T1000 (cell line): Measurements from ENCODE around the gene PSMD2.

Source experiments
- DNase-seq: peaks from one replicate; lab custom pipeline; 2025; ENCODE audit warnings: mixed read lengths; lab: John Stamatoyannopoulos, UW

PSMD2 gene

GRCh38 chr3:184317201-184317600, 18.2 kb downstream of the PSMD2 start:
- no peak for DNase-seq

- DNase-seq = peak; percentile 92
Measured at GRCh38 chr3:184320104-184320445, 21.0 kb downstream of the PSMD2 start.

DNA sequence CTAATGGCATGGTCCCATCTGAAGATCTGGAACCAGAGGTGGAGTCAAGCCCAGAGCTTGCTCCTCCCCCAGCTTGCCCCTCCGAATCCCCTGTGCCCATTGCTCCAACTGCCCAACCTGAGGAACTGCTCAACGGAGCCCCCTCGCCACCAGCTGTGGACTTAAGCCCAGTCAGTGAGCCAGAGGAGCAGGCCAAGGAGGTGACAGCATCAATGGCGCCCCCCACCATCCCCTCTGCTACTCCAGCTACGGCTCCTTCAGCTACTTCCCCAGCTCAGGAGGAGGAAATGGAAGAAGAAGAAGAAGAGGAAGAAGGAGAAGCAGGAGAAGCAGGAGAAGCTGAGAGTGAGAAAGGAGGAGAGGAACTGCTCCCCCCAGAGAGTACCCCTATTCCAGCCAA, 22.6 kb downstream of the PSMD2 start:
- DNase-seq = no peak

- DNase-seq = no peak
Measured at GRCh38 chr3:184322731-184323487, 23.9 kb downstream of the PSMD2 start.

DNA sequence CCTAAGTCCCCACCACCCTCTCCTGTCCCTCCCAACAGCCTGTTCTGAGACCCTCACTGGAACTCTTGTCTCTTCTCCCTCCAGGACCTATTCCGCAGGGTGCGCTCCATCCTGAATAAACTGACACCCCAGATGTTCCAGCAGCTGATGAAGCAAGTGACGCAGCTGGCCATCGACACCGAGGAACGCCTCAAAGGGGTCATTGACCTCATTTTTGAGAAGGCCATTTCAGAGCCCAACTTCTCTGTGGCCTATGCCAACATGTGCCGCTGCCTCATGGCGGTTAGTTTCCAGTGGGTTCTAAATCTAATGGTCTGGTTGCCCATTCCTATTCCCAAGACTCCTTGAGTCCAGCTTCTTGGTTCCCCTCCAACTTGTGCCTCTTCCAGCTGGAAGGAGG, 24.7 kb downstream of the PSMD2 start:
- DNase-seq = no peak

GRCh38 chr3:184325269-184325668, 26.2 kb downstream of the PSMD2 start:
- DNase-seq = no peak

DNA sequence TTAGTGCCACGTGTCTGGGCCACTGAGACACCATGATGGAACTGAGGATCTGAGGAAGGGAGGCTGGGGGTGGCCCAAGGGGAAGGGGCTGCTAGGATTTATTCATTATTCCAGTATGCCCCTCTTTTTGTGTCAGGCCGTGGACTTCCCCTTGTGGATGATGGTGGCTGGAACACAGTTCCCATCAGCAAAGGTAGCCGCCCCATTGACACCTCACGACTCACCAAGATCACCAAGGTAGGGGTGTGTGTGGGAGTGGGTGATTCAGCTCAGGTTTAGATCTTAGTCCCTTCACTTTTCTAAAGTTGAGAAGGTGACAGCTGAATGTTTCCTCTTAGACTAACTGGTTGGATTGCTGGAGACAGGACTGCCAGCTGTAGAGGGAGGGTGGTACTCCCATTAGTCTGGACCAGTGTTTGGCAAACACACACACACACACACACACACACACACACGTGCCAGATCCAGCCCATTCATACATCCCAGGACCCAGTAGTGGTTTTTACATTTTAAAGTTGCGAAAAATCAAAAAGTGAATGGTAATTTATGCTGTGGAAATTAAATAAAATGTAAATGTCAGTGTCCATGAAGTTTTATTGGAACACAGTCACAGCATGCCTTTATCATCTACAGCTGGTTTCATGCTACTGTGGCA, 26.8 kb downstream of the PSMD2 start:
- DNase-seq = no peak

DNA sequence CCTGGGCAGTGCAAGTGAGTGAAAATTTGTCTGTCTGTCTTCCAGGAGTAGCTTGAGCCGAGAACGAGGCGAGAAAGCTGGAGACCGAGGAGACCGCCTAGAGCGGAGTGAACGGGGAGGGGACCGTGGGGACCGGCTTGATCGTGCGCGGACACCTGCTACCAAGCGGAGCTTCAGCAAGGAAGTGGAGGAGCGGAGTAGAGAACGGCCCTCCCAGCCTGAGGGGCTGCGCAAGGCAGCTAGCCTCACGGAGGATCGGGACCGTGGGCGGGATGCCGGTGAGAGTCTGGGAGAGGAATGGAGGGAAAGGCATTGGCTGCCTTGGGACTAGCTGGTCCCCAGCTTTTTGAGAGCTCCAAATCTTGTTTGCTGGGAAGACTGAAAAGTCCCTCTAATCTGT, 28.1 kb downstream of the PSMD2 start:
- no peak for DNase-seq

DNA sequence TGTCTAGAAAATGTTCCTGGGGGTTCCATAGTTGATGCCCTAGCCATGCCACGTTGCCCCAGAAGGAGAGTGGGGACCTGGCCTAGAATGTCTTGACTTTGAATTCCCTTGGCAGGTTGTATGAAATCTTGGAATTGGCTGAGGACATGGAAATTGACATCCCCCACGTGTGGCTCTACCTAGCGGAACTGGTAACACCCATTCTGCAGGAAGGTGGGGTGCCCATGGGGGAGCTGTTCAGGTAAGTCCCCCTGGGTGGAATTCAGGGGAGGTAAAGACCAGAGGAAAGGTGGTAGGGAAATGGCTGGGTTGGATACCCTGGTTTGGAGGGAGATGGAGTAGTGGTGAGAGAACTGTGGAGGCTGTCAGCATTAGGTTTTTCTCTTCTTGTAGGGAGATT, 29.5 kb downstream of the PSMD2 start:
- DNase-seq = no peak

GRCh38 chr3:184332370-184333090, 33.5 kb downstream of the PSMD2 start:
- DNase-seq = peak; percentile 57

DNA sequence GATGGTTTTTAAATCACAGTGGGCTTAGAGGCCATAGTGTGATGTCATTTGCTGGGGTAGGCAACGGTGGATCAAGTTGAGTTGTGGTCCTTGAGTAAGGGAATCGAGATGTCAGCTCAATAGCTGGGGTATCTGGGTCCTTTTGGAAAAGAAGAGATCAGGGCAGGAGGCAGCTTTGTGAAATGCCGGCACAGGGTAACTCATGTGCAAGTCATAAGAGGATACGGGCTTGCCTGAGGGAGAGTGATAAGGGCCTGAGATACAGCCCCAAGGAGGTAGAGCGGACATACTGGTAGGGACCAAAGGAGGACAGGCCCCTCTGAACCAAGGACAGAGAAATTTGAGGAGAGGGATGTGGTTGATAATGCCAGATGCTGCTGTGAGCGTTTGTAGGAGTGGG, 34.1 kb downstream of the PSMD2 start:
- no peak for DNase-seq

DNA sequence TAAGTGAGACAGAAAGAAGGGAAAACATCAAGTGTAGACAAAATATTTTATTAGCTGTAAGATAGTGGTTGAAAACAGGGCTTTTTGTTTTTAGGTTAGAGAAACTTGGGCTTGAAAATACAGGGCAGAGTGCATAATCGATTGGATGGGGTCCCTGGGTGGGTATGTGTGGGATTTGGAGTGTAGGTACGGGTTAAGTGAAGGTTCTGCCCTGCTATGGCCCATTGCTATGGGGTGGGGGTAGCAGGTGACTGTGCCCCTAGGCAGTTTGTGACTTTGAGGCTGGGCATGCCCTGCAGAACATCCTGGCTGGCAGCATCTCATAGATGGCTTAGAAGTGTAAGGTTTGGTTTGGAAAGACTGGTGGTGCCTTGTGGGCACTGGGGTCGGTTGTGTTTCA, 34.7 kb downstream of the PSMD2 start:
- no peak for DNase-seq

DNA sequence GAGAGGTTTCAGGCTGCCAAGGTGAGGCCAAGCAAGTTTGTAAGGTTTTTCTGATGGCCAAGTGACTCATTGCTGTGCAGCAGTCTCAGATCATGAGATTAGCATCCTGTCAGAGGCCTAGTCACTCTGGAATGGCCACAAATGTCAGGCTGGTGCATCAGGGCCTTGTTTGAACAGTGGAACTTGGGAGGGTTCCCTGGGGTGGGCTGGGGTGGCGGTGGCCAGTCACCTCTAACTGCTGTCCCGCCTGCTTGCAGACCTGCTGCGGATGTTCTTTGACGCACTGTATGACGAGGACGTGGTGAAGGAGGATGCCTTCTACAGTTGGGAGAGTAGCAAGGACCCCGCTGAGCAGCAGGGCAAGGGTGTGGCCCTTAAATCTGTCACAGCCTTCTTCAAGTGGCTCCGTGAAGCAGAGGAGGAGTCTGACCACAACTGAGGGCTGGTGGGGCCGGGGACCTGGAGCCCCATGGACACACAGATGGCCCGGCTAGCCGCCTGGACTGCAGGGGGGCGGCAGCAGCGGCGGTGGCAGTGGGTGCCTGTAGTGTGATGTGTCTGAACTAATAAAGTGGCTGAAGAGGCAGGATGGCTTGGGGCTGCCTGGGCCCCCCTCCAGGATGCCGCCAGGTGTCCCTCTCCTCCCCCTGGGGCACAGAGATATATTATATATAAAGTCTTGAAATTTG, 35.6 kb downstream of the PSMD2 start:
- peak; percentile 39 for DNase-seq

GRCh38 chr3:184335291-184335660, 36.2 kb downstream of the PSMD2 start:
- DNase-seq = no peak

DNA sequence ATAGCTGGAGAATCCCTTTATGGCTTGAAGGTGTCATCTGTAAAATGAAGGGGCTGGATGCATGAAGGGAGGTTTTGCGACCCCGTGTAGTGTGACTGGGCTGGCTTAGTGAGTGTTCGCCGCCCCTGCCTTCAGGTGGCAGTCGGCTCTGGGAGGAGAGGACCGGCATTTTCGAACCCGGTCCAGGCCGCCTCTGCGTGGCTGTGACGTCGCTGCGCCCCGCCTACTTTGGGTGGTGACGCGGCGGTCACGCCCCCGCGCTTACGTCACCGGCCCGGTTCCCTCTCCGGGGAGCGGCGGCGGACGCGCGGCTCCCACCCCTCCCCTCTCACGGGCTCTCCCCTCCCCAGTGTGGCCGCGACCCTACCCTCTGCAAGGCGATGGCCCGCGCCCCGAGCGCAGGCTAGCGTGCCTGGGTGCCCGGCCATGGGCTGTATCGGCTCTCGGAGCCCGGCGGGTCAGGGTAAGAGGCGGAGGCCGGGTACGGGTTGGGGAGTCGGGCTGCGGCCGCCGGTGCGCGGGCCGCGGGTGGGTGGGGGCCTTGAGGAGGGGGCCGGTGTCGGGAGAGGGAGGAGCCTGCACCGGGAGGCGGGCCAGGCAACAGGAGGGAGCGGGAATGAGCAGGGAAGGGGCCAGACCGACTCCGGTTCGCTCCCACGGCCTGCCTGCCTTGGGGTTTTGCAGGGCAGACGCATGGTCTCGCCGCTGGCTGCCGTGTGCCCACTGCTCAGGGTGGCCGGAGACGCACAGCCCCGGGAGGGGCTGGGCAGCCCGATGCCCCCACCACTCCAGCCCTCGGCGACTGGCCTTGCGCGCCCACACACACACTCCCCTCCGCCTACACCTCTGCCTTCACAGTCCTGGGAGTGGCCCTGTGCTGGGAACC, 36.9 kb downstream of the PSMD2 start:
- DNase-seq = peak; percentile 68

DNA sequence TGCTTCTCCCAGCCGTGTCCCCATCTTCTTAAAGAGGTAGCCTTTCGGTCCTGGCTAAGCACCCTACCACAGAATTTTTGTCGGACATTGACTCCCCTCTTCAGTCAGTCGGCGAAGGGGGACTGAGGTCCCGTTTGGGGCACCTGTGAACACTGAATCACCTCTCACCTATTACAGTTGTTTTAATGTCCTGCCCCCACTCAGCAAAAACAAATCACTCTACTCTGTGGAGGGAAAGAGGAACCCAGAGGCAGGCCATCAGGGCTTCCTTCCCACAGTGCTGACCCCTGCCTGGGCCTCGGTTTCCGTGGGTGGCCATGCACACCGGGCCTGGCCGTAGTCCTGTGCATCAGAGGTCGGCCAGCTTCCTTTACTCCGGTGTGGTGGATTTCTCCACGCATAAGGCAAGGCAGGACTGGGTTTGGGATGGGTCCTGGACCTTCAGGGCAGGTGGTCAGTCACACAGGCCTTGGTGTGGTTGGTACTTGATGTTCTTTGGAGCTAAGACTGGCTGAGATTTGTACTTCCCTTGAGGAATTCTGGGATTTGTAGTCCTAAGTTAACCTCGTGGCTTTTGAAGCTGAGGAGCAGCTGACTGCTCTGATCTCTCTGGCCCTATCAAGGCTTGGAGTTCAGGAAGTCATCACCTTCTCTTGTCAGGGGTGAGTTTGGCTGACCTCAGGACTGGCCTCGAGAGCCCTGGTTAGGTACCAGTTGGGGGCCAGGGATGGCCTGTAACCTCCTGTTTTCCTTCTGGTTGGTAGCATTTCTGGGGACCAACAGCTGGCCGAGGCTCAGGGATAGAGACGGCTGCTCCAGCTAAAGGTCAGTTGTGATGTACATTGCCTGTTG, 37.7 kb downstream of the PSMD2 start:
- DNase-seq = no peak

GRCh38 chr3:184337399-184337714, 38.3 kb downstream of the PSMD2 start, which contains the start of gene FAM131A:
Gene FAM131A (plus strand): TSS chr3:184337600. CDS start chr3:184337631, 31 bp downstream.
- no peak for DNase-seq

DNA sequence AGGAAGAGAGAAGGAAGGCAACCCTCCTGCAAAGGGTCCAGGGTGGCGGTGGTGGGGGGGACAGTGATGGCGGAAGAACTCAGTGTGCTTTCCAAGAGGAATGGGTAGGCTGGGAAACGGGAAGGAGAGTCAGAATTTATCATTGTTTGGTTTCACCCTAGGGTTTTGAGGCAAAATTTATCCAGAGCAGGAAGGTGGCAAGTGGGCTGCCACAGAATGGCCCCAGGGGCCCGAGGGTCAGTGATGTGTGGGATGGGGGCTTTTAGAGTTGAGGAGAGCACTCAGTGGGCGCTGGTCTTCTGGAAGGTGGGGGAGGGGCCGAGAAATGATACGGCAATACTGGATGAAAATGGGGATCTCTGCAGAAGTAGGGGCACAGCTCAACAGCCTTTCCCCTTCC, 38.9 kb downstream of the PSMD2 start:
- no peak for DNase-seq

DNA sequence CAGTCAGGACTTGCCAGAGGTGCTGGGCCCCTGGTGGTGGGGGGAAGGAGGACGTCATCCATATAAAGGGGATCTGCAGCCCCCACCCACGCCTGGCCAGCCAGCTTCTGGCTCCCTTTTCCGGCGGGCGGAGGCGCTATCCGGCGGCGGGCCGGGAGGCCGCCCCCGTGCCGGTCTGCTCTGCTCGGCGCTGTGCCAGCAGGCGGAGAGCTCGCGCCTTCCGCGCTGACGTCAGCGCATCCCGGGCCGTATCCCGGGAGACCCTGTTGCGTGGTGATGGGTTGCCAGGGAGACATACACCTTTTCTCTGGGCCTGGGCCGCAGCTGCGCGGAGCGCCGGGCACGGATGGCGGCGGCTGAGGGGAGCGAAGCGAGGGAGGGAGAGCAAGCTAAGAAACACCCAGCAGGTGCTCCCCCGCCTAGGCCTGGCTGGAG, 39.5 kb downstream of the PSMD2 start:
- DNase-seq = no peak

GRCh38 chr3:184339001-184339400, 40.0 kb downstream of the PSMD2 start:
- DNase-seq = no peak
